Activated T-cell treated with anti-CD3 and anti-CD28 coated beads, Interleukin-2, amount 50 U/mL, for 48 hours (primary cell): Measurements from ENCODE around the gene DPPA2.

ENCODE experiments used
- DNase-seq, 2 experiments: peaks; one replicate each; pipeline ENCODE4 v3.0.0-alpha.2; 2020

DPPA2 gene

GRCh38 chr3:109313061-109313460, 3.3 kb downstream of the DPPA2 start:
- DNase-seq: no peak

GRCh38 chr3:109297496-109297895, 18.8 kb downstream of the DPPA2 start:
- no peak for DNase-seq

DNA sequence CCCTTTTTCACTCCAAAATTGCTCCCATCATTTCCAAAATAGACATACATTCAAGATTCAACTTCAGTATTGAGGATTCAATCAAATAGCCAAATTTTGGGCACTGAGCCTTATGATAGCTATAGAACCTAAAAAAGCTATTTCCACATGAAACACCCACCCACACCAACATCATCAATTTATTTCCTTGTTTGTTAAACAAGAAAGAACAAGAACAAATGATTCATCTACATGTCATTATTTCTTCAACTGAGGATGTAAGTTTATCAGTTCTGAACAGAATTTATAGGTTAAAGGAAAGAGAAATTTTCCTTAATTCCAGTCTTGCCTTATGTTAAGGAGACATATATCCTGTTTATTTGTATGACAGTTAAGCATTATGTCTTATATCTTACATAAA, 32.2 kb downstream of the DPPA2 start:
- DNase-seq: no peak

DNA sequence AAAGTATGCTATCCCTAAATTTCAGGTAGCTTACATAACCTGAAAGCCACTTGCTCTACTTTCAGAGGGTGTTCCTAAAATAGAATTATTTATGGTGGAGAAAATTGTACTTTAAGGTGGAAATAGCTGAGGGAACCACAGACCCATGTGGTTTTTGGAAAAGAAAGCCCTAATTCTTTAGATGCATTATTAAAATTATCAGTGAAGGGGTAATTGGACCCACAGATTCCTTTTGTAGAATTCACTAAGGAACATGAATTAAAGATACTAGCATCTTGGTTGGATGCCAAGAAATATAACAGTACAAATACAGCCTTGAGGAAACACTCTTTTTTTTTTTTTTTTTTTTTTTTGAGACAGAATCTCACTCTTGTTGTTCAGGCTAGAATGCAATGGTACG, 37.8 kb downstream of the DPPA2 start:
- DNase-seq: no peak

GRCh38 chr3:109278141-109278540, 38.2 kb downstream of the DPPA2 start:
- DNase-seq: no peak

- DNase-seq: peak in 1 of 2 experiments; percentile 19
These were observed 40.5 kb downstream of the DPPA2 start for GRCh38 chr3:109275702-109276293.

- DNase-seq: no peak
These were observed 45.5 kb downstream of the DPPA2 start for GRCh38 chr3:109270779-109271178.

- no peak for DNase-seq
These were observed 46.6 kb downstream of the DPPA2 start for GRCh38 chr3:109269577-109270275.

- no peak for DNase-seq
These were observed 48.1 kb downstream of the DPPA2 start for GRCh38 chr3:109268181-109268580.

DNA sequence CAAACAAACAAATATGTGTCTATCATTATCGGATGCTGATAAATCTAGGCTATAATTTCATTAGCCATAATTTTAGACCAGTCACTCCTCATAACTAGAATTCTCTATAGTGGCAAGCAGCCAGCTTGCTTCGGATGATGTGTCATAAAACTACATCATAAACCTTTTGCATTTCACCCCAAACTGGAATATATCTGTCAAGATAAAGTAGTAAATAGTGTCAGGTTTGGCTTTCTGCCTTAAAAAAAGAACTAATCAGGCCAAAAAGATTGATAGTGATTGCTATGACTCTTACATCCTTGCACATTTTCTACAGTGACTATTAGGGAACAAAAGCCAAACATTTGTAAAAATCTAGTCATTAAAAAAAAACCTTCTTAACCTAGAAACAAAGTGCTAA, 51.0 kb downstream of the DPPA2 start:
- DNase-seq: no peak

- no peak for DNase-seq
These were observed 59.0 kb downstream of the DPPA2 start for GRCh38 chr3:109257269-109257668.

DNA sequence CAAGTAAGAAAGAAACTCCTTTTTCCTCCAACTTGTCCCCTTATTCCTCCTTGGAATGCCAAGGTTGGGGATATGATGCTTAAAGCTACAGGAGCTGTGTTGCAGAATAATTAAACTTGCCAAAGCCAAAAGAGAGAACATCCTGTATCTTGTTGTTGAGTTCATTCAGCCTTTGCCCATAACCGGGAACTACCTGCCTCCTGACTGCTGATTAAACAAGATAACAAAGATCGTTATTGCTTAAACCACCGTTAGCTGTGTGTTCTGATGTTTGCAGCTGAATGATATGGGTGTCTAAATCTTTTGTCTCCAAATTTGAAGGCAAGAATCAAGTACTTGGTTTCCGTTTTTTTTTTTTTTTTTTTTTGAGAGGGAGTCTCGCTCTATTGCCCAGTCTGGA, 61.5 kb downstream of the DPPA2 start:
- no peak for DNase-seq

GRCh38 chr3:109252641-109253040, 63.7 kb downstream of the DPPA2 start:
- DNase-seq: no peak
